IPS-18c (cell line): ENCODE measurements around the gene NPR2.

Experiments
- H3K4me3 ChIP-seq: 2 replicates; pipeline ENCODE4 v1.7.0; 2013; ENCODE audit warnings: low read depth, mild to moderate bottlenecking, low read length, moderate library complexity; ENCODE audit not compliant: insufficient read depth
- H3K9me3 ChIP-seq: one replicate; pipeline ENCODE4 v1.6.1; 2013; ENCODE audit warnings: mild to moderate bottlenecking, low read length, moderate library complexity; ENCODE audit not compliant: control insufficient read depth, insufficient read depth

Gene NPR2

GRCh38 chr9:35839926-35840325, 48.5 kb downstream of the NPR2 start:
- Histone ChIP-seq H3K4me3 (no peak overlapping the region), H3K9me3 (no peaks in the 10 kb centered on the region)

DNA sequence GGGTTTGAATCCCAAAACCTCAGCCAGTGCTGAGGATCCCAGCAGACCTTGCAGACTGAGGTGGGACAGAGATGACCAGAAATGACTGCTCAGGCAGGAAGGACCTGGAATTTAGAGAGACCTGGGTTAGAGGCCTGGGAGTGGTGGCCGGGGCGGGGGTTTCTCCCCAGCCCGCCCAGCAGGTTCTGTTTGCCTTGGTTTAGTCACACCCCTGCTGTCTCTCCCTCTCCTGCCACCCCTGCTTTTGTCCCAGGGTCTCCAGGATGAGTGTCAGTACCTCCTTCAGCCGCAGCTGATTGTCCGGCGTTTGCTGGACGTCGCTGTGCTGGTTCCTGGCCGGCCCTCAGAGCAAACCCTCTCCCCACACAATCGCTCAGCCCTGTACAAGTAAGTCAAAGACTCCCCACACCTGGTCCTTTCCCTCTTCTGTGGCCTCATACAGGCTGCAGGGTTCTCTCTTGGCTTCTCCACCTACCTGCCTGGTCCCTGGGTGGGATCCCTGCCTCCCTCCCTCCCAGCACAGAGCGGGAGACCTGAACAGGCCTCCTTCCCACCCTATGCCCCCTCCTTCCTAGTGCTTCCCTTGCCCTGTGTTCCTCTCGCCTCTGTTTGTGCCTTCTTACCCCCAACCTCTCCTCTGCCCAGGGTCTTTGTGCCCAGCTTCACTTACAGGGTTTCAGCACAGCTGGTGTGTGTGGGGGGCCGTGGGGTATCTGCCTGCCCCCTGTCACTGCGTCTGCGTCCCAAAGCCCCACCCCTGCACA, 49.7 kb downstream of the NPR2 start:
- no peak overlapping the region for H3K4me3 ChIP-seq
- H3K9me3 ChIP-seq, result no peaks in the 10 kb centered on the region

GRCh38 chr9:35841645-35841900, 50.2 kb downstream of the NPR2 start:
- Histone ChIP-seq H3K4me3 (no peak overlapping the region), H3K9me3 (no peaks in the 10 kb centered on the region)

DNA sequence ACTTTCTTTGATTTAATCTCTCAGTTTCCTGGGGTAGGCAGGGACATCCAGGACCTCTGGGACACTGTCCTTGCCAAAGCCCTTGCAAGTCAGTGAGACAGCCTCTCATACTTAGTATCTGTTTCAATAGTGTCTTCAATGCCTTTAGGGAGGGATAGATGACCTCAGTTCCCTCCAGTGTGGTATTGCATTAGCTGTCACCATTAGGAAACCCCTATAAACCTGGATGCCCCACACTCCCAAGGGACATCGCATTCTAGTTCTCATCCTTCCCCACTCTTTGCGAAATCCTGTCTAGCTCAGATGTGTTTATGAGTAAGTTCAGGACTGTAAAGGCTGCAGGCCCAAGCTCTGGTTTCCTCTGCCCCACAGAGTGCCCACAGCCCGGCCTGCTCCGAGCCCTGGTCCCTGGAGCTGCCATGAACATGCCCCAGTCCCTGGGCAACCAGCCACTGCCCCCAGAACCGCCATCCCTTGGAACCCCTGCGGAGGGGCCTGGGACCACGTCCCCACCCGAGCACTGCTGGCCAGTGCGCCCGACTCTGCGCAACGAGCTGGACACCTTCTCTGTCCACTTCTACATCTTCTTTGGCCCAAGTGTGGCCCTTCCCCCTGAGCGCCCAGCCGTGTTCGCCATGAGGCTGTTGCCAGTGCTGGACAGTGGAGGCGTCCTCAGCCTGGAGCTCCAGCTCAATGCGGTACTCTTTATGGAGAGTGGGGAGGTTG, 50.8 kb downstream of the NPR2 start:
- H3K4me3 ChIP-seq, result no peak overlapping the region
- H3K9me3 ChIP-seq, result no peaks in the 10 kb centered on the region

GRCh38 chr9:35842795-35843194, 51.4 kb downstream of the NPR2 start:
- H3K9me3 ChIP-seq, result no peaks in the 10 kb centered on the region
- H3K4me3 ChIP-seq, result no peak overlapping the region

DNA sequence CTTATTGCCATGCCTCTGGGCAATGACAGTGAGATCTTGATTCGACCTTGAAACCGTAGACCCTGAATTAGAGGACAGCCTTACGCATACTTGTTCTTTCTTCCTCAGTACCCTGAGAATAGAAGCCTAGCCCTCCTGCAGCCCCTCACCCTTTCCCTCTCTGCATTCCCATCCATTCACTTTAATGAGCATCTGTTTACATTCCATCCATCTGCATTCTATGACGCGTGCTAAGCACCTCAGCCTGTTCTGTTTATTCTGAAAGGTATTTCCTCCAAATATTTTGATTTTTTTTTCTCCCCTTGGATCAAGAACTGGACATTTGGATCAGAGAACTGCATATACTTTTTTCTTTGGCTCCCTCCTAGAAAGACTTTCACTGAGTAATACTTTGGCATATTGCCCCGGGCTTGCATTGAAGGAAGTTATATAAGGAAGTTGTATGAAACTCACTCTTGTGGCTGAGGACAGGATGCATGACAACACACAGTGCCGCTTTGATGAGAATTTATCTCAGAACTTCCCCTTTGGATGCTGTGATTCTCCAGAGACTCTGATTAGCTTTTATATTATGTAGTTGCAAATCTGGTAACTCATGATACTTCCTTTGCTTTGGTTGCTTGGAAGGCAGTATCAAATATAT, 53.4 kb downstream of the NPR2 start:
- Histone ChIP-seq H3K4me3 (0 out of 2 replicates have a peak overlapping the region, but pooled peaks have one; percentile 55), H3K9me3 (no peaks in the 10 kb centered on the region)

GRCh38 chr9:35845824-35846771, 54.7 kb downstream of the NPR2 start:
- H3K9me3 ChIP-seq, result no peaks in the 10 kb centered on the region
- H3K4me3 ChIP-seq, result peak overlapping the region; percentile 55

DNA sequence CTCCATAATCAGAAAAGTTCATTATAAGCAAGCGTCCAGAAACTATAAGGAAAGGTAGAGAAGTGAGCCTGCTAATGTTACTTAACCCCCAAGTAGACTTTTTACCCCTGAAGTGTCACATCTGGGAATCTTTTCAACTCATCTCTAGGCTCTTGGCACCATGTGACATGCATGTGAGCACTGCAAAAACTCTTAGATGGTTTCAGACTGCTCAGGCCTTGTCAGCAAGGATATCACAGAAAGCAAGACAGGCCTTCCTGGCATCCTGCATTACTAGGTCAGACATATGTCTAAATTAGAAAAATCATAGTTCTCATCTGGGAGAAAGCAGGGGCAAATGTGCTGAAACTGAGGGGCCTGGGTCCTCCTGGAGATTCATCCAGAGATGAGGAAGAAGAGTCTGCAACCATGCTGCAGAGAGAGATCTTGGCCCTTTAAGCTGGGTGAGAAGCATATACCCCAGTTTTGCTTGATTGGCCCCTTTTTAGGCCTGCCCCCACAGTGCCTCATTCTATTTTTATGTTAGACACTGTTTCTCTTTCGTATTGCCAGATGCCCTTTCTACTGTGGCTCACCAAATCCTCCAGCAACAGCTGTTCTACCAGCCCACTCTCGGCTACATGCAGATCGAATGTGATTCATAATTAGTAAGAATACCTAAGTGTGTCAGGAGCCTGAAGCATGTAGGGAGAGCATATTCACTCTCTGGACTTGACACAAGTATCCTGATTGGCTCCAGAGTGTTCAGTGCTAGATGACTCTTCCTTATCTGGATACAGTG, 56.6 kb downstream of the NPR2 start:
- no peaks in the 10 kb centered on the region for H3K9me3 ChIP-seq
- H3K4me3 ChIP-seq, result no peak overlapping the region

- H3K4me3 ChIP-seq, result no peak overlapping the region
- no peaks in the 10 kb centered on the region for H3K9me3 ChIP-seq
These were observed 61.0 kb downstream of the NPR2 start for GRCh38 chr9:35852267-35852815.

GRCh38 chr9:35852876-35853865, 61.8 kb downstream of the NPR2 start:
- H3K9me3 ChIP-seq, result no peaks in the 10 kb centered on the region
- H3K4me3 ChIP-seq, result no peak overlapping the region

DNA sequence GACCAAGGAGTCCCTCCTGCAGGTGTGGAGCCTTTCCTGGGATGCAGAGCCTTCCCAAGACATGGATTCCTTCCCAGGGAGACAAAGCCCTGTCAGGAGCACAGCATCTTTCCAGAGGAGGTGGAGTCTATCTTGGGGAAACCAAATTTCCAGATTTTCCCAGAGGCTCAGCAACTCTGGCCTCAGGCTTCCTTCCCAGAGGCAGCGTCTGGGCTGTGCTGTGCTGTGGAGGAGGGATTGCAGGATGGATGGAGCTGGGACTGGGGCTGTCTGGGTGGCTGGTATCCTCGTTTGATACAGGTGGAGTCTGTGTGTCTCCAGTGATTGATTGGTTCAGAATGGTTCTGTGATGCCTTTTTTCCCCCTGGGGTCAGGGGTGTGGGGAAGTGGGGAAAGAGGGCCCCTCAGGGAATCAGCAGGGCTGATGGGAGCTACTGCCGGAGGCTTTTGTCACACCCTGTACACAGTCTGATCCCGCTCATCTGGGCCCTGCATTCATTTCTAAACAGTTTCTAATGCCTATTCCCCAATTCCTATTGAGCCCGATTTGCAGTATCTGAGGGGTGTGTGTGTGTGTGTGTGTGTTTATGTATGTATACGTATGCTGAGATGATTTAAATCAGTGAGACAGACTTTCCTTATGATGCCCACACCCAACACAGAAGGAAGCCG, 62.8 kb downstream of the NPR2 start:
- H3K9me3 ChIP-seq, result no peaks in the 10 kb centered on the region

GRCh38 chr9:35856206-35856605, 64.8 kb downstream of the NPR2 start:
- Histone ChIP-seq H3K4me3 (no peak overlapping the region), H3K9me3 (no peaks in the 10 kb centered on the region)

More for the DNA sequence above, 62.8 kb downstream of the NPR2 start:
- H3K4me3 ChIP-seq, result no peak overlapping the region

GRCh38 chr9:35856882-35857281, 65.5 kb downstream of the NPR2 start:
- H3K9me3 ChIP-seq, result no peaks in the 10 kb centered on the region
- no peak overlapping the region for H3K4me3 ChIP-seq

DNA sequence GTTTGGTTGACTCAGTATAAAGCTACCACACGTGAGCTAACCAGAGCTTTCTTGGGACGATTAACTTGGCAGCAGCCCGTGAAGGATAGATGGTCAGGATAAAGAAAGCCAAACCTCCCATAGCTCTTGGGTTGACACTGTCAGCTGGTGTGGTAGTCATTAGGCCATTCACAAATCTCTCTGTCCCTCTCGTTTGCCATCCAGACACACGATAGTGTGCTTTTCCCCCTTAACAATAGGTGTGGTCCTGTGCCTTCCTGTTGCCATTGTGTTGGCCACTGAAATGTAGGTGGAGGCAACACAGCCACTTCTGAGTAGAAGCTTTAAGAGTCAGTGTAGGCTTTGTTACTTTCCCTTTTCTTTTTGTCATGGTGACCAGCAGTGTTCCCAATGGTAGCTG, 67.1 kb downstream of the NPR2 start:
- Histone ChIP-seq H3K9me3 (no peaks in the 10 kb centered on the region), H3K4me3 (no peak overlapping the region)
